ENCODE data around the gene SBK2.

The SBK2 gene

GRCh38 chr19:55530996-55531395 lies 5.9 kb downstream of the SBK2 start:
- DNase-seq: no peak

- DNase-seq: no peak
Observed at GRCh38 chr19:55529636-55530234, 7.2 kb downstream of the SBK2 start.

GRCh38 chr19:55528030-55528803 lies 8.7 kb downstream of the SBK2 start:
- DNase-seq: peak; percentile 44

GRCh38 chr19:55527197-55528029 lies 9.5 kb downstream of the SBK2 start:
- DNase-seq: no peak

- peak; percentile 10 for DNase-seq
Observed at GRCh38 chr19:55526216-55527196, 10.4 kb downstream of the SBK2 start.

- no peak for DNase-seq
Observed at GRCh38 chr19:55525289-55526101, 11.4 kb downstream of the SBK2 start.

- no peak for DNase-seq
Observed at GRCh38 chr19:55520691-55521292, 16.1 kb downstream of the SBK2 start.

- no peak for DNase-seq
Observed at GRCh38 chr19:55519451-55520311, 17.3 kb downstream of the SBK2 start.

GRCh38 chr19:55516878-55517620 lies 19.9 kb downstream of the SBK2 start:
- DNase-seq: peak; percentile 60

- DNase-seq: no peak
Observed at GRCh38 chr19:55508120-55508519, 28.8 kb downstream of the SBK2 start.

GRCh38 chr19:55504981-55505380 lies 32.0 kb downstream of the SBK2 start:
- DNase-seq: no peak

- DNase-seq: no peak
Observed at GRCh38 chr19:55504252-55504603, 32.7 kb downstream of the SBK2 start.

- DNase-seq: peak; percentile 25
Observed at GRCh38 chr19:55503502-55504251, 33.3 kb downstream of the SBK2 start.

- DNase-seq: no peak
Observed at GRCh38 chr19:55503157-55503501, 33.8 kb downstream of the SBK2 start.

GRCh38 chr19:55502197-55502952 lies 34.6 kb downstream of the SBK2 start:
- no peak for DNase-seq

- DNase-seq: no peak
Observed at GRCh38 chr19:55500368-55500952, 36.5 kb downstream of the SBK2 start.

GRCh38 chr19:55498246-55498840 lies 38.6 kb downstream of the SBK2 start:
- no peak for DNase-seq

All from NCI-H1417 treated with DMSO at 0.1 percent for 48 hours (cell line).